Fibroblast of mammary gland (primary cell): ENCODE measurements around the gene TPRA1.

Source experiments
- DNase-seq: peaks from one replicate; pipeline ENCODE4 v3.0.0-alpha.2; 2010; ENCODE audit warnings: low read depth
- H3K4me3 ChIP-seq: 2 replicates; pipeline ENCODE4 v1.5.1; 2011; ENCODE audit warnings: low read depth, mild to moderate bottlenecking, low read length, moderate library complexity; ENCODE audit not compliant: control insufficient read depth
- CTCF ChIP-seq: conservative IDR thresholded peaks from 2 replicates; pipeline ENCODE4 v1.5.1; 2011; ENCODE audit warnings: low read depth, low read length, inconsistent platforms; ENCODE audit not compliant: control insufficient read depth, insufficient read depth

The TPRA1 gene

GRCh38 chr3:127551178-127551577, 39.4 kb downstream of the TPRA1 start:
- no peak overlapping the region for H3K4me3 ChIP-seq
- no peak for DNase-seq
- no peak for TF ChIP-seq CTCF

GRCh38 chr3:127550468-127551157, 39.9 kb downstream of the TPRA1 start:
- DNase-seq, result no peak
- no peak overlapping the region for H3K4me3 ChIP-seq
- TF ChIP-seq CTCF, result no peak

- no peak overlapping the region for H3K4me3 ChIP-seq
- no peak for TF ChIP-seq CTCF
- DNase-seq, result no peak
Observed at GRCh38 chr3:127549826-127550467, 40.6 kb downstream of the TPRA1 start.

GRCh38 chr3:127547761-127548605, 42.5 kb downstream of the TPRA1 start:
- peak; percentile 30 for DNase-seq
- TF ChIP-seq CTCF, result peak; percentile 42
- H3K4me3 ChIP-seq, result peak overlapping the region; percentile 53

- TF ChIP-seq CTCF, result no peak
- no peak for DNase-seq
- H3K4me3 ChIP-seq, result peak overlapping the region; percentile 22
Observed at GRCh38 chr3:127546970-127547733, 43.4 kb downstream of the TPRA1 start.

GRCh38 chr3:127546554-127546953, 44.0 kb downstream of the TPRA1 start:
- no peak overlapping the region for H3K4me3 ChIP-seq
- DNase-seq, result no peak

More at GRCh38 chr3:127546554-127546953, 44.0 kb downstream of the TPRA1 start:
- TF ChIP-seq CTCF, result no peak
